Neural cell (in vitro differentiated cells): ENCODE measurements around the gene IDH3B.

ENCODE experiments used
- CTCF ChIP-seq: fragments of 450-650 bp; IDR thresholded peaks from 2 replicates; pipeline ENCODE4 v1.5.1; 2014; ENCODE audit warnings: antibody characterized with exemption, mild to moderate bottlenecking, moderate library complexity; ENCODE audit not compliant: poor library complexity, severe bottlenecking
- EP300 ChIP-seq: fragments of 450-650 bp; conservative IDR thresholded peaks from 2 replicates; pipeline ENCODE4 v1.6.1; 2014; ENCODE audit warnings: antibody characterized with exemption, mild to moderate bottlenecking, moderate library complexity; ENCODE audit not compliant: poor library complexity, severe bottlenecking
- EZH2 ChIP-seq: fragments of 200-600, 300-800 bp; shearing (Covaris generic), sonication (generic); IDR thresholded peaks from 2 replicates; pipeline ENCODE4 v1.6.1; 2014; ENCODE audit warnings: antibody characterized with exemption, low read length, borderline replicate concordance, mild to moderate bottlenecking; ENCODE audit not compliant: insufficient read depth, poor library complexity, severe bottlenecking
- MXI1 ChIP-seq: fragments of 450-650 bp; conservative IDR thresholded peaks from 2 replicates; pipeline ENCODE4 v1.6.1; 2014; ENCODE audit warnings: antibody characterized with exemption, mild to moderate bottlenecking; ENCODE audit not compliant: poor library complexity, severe bottlenecking
- POLR2AphosphoS5 ChIP-seq: IDR thresholded peaks from 2 replicates; pipeline ENCODE4 v1.6.1; 2012
- RAD21 ChIP-seq: fragments of 450-650 bp; conservative IDR thresholded peaks from 2 replicates; pipeline ENCODE4 v1.6.1; 2014; ENCODE audit warnings: antibody characterized with exemption, mild to moderate bottlenecking, moderate library complexity
- REST ChIP-seq: IDR thresholded peaks from 2 replicates; pipeline ENCODE4 v1.6.1; 2012; ENCODE audit warnings: borderline replicate concordance
- SMC3 ChIP-seq: fragments of 450-650 bp; conservative IDR thresholded peaks from 2 replicates; pipeline ENCODE4 v1.6.1; 2014; ENCODE audit warnings: antibody characterized with exemption, mild to moderate bottlenecking, moderate library complexity; ENCODE audit not compliant: poor library complexity
- TAF1 ChIP-seq: IDR thresholded peaks from 2 replicates; pipeline ENCODE4 v1.6.1; 2012; ENCODE audit warnings: low read depth

- TF ChIP-seq CTCF (no peak), POLR2AphosphoS5 (no peak), REST (no peak), EZH2 (no peak), RAD21 (no peak), TAF1 (no peak), EP300 (no peak), MXI1 (no peak), SMC3 (no peak)
Observed at GRCh38 chr20:2671977-2672376, 8.0 kb upstream of the IDH3B start.
